ENCODE data around the gene LRRN4.

DNA sequence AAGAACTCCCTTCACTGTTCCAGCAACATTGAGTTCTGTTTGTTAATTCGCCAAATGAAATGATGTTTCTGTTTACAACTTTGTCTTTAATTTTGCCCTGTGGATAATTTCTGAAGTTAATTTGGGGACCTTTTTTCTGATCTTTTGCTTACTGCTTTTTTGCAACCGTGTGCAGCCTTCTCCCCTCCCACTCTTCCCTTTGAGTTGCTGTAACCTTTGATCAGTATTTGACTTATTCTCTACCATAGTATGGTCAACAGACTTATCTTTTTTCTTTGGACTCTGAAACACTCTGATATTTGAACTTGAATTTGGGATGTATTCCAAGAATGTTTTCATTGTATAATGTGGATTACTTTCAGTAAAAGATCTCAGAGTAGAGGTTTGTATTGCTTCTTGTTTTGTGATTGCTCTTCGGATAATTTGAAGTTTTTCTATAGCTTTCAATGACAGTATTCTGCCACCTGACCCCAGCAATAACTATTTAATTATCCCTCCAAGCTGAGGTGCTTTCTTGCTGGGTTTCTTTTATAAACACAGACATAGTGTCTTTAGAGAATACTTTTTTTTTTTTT is 46.2 kb downstream of the LRRN4 start:
- TF ChIP-seq POLR2AphosphoS5 (IDR thresholded peaks at IDR 0.05): no peak
- TF ChIP-seq EP300 (IDR thresholded peaks at IDR 0.05): no peak
